ENCODE results near the gene SAMD4A.

Gene SAMD4A

DNA sequence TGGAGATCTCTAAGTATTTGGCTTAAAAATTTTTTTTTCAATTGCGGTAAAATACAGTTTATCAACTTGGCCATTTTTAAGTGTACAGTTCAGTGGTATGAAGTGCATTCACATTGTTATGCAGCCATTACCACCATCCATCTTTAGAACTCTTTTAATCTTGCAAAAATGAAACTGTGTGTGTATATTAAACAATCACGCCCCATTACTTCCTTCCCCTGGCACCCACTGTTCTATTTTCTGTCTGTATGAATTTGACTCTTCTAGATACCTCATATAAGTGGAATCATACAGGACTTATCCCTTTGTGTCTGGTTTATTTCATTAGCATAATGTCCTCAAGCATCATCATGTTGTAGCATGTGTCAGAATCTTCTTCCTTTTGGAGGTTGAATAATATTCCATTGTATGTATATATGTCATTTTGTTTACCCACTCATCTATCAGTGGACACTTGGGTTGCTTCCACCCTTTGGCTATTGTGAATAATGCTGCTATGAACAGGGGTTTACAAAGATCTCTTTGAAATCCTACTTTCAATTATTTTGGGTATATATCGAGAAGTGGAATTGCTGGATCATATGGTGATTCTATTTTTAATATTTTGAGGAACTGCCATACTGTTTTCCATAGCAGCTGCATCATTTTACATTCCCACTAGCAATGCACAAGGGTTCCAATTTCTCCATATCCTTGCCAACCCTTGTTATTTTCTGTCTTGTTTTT is 62.9 kb downstream of the SAMD4A start:
- Histone ChIP-seq H3K27me3 (replicated peaks; ENCODE audit: control insufficient read depth, insufficient read depth, low read length) (no peaks in the 10 kb centered on the region), H3K36me3 (ENCODE audit: control insufficient read depth, insufficient read depth, low read length) (no peaks in the 10 kb centered on the region), H3K4me3 (replicated peaks; ENCODE audit: low read depth, low read length) (no peak overlapping the region)
- no peak for DNase-seq (ENCODE audit: extremely low read depth, insufficient read length)
- TF ChIP-seq, protein P1, sequence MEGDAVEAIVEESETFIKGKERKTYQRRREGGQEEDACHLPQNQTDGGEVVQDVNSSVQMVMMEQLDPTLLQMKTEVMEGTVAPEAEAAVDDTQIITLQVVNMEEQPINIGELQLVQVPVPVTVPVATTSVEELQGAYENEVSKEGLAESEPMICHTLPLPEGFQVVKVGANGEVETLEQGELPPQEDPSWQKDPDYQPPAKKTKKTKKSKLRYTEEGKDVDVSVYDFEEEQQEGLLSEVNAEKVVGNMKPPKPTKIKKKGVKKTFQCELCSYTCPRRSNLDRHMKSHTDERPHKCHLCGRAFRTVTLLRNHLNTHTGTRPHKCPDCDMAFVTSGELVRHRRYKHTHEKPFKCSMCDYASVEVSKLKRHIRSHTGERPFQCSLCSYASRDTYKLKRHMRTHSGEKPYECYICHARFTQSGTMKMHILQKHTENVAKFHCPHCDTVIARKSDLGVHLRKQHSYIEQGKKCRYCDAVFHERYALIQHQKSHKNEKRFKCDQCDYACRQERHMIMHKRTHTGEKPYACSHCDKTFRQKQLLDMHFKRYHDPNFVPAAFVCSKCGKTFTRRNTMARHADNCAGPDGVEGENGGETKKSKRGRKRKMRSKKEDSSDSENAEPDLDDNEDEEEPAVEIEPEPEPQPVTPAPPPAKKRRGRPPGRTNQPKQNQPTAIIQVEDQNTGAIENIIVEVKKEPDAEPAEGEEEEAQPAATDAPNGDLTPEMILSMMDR (IDR thresholded peaks at IDR 0.05; ENCODE audit: insufficient read depth, low read length, poor library complexity, severe bottlenecking), result no peak

DNA sequence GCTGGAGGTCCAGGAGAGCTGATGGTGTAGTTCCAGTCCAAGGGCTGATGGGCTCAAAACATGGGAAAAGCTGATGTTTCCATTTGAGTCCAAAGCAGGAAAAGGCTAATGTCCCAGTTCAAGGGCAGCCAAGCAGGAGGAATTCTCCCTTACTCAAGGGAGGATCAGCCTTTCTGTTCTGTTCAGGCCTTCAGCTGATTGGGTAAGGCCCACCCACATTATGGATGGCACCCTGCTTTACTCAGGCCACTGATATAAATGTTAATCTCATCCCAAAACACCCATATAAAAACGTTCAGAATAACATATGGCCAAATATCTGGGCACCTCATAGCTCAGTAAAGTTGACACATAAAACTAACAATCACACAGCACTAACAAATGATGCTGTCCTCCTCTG is 64.1 kb downstream of the SAMD4A start:
- no peak overlapping the region for H3K4me3 ChIP-seq (replicated peaks; ENCODE audit: low read depth, low read length)
- TF ChIP-seq, protein P1 (IDR thresholded peaks at IDR 0.05; ENCODE audit: insufficient read depth, low read length, poor library complexity, severe bottlenecking), result no peak
- no peak for DNase-seq (ENCODE audit: extremely low read depth, insufficient read length)
- no peaks in the 10 kb centered on the region for H3K27me3 ChIP-seq (replicated peaks; ENCODE audit: control insufficient read depth, insufficient read depth, low read length)
- H3K36me3 ChIP-seq (ENCODE audit: control insufficient read depth, insufficient read depth, low read length), result no peaks in the 10 kb centered on the region

DNA sequence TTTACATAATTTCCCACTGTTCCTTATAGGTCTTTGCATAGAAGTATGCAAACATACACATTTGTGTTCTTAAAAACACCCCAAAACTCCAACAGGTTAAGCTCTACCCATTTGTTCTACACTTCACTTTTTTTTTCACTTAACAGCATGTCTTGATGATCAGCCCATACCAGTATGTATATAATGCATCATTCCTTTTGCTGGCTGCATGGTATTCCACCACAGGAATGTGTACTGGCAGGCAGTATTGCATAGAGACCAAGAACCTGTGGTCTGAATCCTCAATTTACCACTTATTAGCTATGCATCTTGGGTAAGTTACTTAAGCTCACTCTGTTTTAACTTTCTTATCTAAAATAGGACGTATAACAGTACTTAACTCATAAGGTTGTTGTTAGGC is 65.5 kb downstream of the SAMD4A start:
- Histone ChIP-seq H3K36me3 (ENCODE audit: control insufficient read depth, insufficient read depth, low read length) (no peaks in the 10 kb centered on the region), H3K27me3 (replicated peaks; ENCODE audit: control insufficient read depth, insufficient read depth, low read length) (no peaks in the 10 kb centered on the region), H3K4me3 (replicated peaks; ENCODE audit: low read depth, low read length) (no peak overlapping the region)
- DNase-seq (ENCODE audit: extremely low read depth, insufficient read length), result no peak
- TF ChIP-seq, protein P1 (IDR thresholded peaks at IDR 0.05; ENCODE audit: insufficient read depth, low read length, poor library complexity, severe bottlenecking), result no peak

DNA sequence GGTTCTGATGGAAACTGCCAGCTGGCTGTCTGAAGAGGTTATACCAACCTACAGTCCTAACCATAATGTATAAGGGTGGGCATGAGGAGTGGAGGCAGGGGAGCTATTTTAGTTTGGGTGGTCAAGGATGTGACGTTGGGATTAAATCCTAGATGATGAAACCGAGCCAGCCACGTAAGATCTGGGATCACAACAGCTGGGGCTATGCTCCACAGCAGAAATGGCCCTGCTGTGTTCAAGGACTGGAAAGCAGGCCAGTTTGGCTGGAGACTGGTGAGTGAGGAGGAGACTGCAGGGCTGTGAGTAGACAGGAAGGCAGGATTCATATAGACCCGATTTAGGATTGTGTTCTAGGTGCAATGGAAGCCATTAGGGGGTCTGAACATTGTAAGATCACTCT is 66.1 kb downstream of the SAMD4A start:
- Histone ChIP-seq H3K4me3 (replicated peaks; ENCODE audit: low read depth, low read length) (no peak overlapping the region), H3K36me3 (ENCODE audit: control insufficient read depth, insufficient read depth, low read length) (no peaks in the 10 kb centered on the region), H3K27me3 (replicated peaks; ENCODE audit: control insufficient read depth, insufficient read depth, low read length) (no peaks in the 10 kb centered on the region)
- DNase-seq (ENCODE audit: extremely low read depth, insufficient read length), result no peak
- TF ChIP-seq, protein P1 (IDR thresholded peaks at IDR 0.05; ENCODE audit: insufficient read depth, low read length, poor library complexity, severe bottlenecking), result no peak

DNA sequence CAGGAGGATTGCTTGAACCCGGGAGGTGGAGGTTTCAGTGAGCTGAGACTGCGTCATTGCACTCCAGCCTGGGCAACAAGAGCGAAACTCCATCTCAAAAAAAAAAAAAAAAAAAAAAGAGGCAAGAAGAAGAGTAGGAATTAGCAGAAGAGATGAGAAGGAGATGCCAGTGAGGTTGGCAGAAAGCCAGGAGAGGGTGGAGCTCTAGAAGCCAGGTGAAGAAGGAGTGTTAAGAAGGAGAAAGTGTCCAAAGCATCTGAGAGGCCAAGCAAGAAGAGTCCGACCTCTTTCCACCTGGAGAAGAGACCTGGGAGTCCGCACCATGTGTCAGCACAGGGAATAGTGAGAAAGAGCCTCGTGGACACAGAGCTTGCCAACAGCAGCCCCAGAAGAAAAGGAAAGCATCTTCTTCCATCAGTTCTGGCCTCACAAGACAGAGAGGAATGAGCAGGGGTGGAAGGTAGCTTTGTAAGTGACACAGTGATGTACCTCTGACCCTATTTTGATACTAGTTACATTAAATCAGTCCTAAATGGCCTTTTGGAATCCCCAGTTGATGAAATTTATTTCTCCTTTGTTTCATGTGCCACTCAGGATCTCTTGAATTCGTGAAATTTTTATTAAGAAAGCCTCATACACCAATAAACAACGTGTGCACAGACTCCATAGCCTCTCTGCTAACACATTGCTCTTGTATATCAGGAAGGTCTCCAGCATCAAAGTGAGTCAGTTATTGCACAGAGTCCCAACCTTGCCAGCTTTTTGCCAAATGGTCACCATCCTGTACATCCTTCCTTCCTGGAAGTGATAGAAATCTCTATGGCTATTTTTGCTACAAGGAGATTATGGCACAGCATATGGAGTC is 70.6 kb downstream of the SAMD4A start:
- Histone ChIP-seq H3K4me3 (replicated peaks; ENCODE audit: low read depth, low read length) (no peak overlapping the region), H3K36me3 (ENCODE audit: control insufficient read depth, insufficient read depth, low read length) (no peaks in the 10 kb centered on the region), H3K27me3 (replicated peaks; ENCODE audit: control insufficient read depth, insufficient read depth, low read length) (no peaks in the 10 kb centered on the region)
- TF ChIP-seq, protein P1 (IDR thresholded peaks at IDR 0.05; ENCODE audit: insufficient read depth, low read length, poor library complexity, severe bottlenecking), result no peak
- DNase-seq (ENCODE audit: extremely low read depth, insufficient read length), result no peak

All from GM06990 (cell line).